Sigmoid colon (tissue), 4 donors: Measurements from ENCODE around the gene ZNF318.

Experiments
- POLR2A ChIP-seq, 2 donors: fragments of 450-650 bp; IDR thresholded peaks; one replicate each; pipeline ENCODE4 v1.6.1; 2016; ENCODE audit warnings: antibody characterized with exemption in 2 of 2, mild to moderate bottlenecking in 2 of 2, moderate library complexity in 2 of 2
- POLR2AphosphoS5 ChIP-seq, 4 donors: sonication (generic); formaldehyde crosslinking; IDR thresholded peaks; one replicate each; pipeline ENCODE4 v1.6.1; 2017; ENCODE audit warnings: antibody characterized with exemption in 4 of 4

DNA sequence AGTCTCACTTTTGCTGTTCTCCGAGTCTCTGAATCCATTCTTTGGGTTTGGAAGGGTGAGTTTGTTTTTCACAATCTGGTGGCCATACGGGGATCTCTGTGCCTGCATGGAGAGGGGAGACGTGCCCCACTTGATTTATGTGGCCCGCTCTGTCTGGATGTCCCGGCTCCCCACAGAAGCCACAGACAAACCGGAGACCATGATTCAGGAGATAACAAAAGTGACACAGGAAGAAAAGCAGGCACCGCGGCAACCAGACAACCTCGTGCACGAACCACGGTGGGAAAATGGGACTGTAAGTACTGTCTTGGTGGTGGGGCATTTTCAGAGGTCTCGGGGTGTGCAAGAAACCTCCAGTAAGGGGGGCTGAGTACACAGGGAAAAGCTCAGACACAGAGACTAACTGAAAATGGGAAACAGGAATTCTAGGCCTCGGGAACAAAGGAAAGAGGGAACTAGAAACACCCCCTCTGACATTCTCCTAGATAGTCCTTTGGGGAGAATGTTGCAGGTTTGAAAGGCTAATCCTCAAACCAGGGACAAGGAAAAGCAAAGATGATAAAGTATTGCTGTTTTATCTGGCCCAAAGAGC, 22.1 kb upstream of the ZNF318 start:
- TF ChIP-seq POLR2AphosphoS5 (IDR thresholded peaks at IDR 0.05) (no peak), POLR2A (IDR thresholded peaks at IDR 0.05) (no peak)
